Panc1 (cell line): ENCODE data around the gene GALNTL6. TPM values are rescaled to one million over a fixed set of nuclear protein-coding genes. Genes with fewer than 3 reads are reported as not detected.

Source experiments
- ATAC-seq: fragments of 200-7000 bp; cut with Tn5 transposase; 2 replicates; pipeline ENCODE4 v1.9.1; 2020; ENCODE audit warnings: mild to moderate bottlenecking, moderate library complexity
- BruUV-seq: library from RNA; stranded (reverse); fragments of 400-500 nt; replicated peaks from 2 replicates; lab custom pipeline; 2021; lab: Mats Ljungman, UMichigan
- CTCF ChIA-PET: fragments of 300-600 bp; sonication (Branson Sonifier 250); formaldehyde crosslinking; loops from one replicate; lab custom pipeline; 2022; ENCODE audit warnings: antibody characterized with exemption; lab: Charles Lee
- POLR2A ChIA-PET: fragments of 300-600 bp; sonication (Branson Sonifier 250); formaldehyde crosslinking; loops from one replicate; lab custom pipeline; 2022; ENCODE audit warnings: antibody characterized with exemption; lab: Charles Lee
- DNase-seq: peaks from one replicate; pipeline ENCODE4 v3.0.0-alpha.2; 2010; ENCODE audit warnings: low read depth, low spot score
- H3K27ac ChIP-seq: 2 replicates; pipeline ENCODE4 v1.5.1; 2011; ENCODE audit warnings: mild to moderate bottlenecking, low read length, inconsistent platforms
- H3K27me3 ChIP-seq: fragments of 200-500 bp; sonication (Bioruptor generic); 2 replicates; pipeline ENCODE4 v1.6.0; 2014; ENCODE audit warnings: low read length, inconsistent platforms; ENCODE audit not compliant: control insufficient read depth, insufficient read depth
- H3K36me3 ChIP-seq: fragments of 200-500 bp; sonication (Bioruptor generic); 2 replicates; pipeline ENCODE4 v1.5.1; 2014; ENCODE audit warnings: inconsistent platforms, mild to moderate bottlenecking, low read length, moderate library complexity; ENCODE audit not compliant: control insufficient read depth, insufficient read depth
- H3K4me1 ChIP-seq: 2 replicates; pipeline ENCODE4 v1.5.1; 2011; ENCODE audit warnings: inconsistent platforms, mild to moderate bottlenecking, low read length, moderate library complexity; ENCODE audit not compliant: control insufficient read depth, insufficient read depth
- H3K4me3 ChIP-seq, 2 experiments: 2 replicates each; pipeline ENCODE4 v1.5.1; 2011 to 2012; ENCODE audit warnings: low read depth in 2 of 2, low read length in 2 of 2, mild to moderate bottlenecking in 2 of 2, inconsistent platforms in 1 of 2, moderate library complexity in 1 of 2
- H3K9me3 ChIP-seq: fragments of 200-500 bp; sonication (Bioruptor generic); 2 replicates; pipeline ENCODE4 v1.5.1; 2014; ENCODE audit warnings: low read depth, mild to moderate bottlenecking, inconsistent platforms, low read length, moderate library complexity; ENCODE audit not compliant: control insufficient read depth, insufficient read depth
- POLR2AphosphoS5 ChIP-seq: IDR thresholded peaks from 2 replicates; pipeline ENCODE4 v1.6.1; 2012; ENCODE audit warnings: mild to moderate bottlenecking, low read depth, low read length, moderate library complexity
- REST ChIP-seq, 2 experiments: IDR thresholded peaks; 2 replicates each; pipeline ENCODE4 v1.6.1; 2011 to 2012; ENCODE audit warnings: low read depth in 2 of 2, control low read depth in 1 of 2, low read length in 1 of 2, mild to moderate bottlenecking in 1 of 2, moderate library complexity in 1 of 2; ENCODE audit not compliant: insufficient read depth in 1 of 2
- SIN3A ChIP-seq: IDR thresholded peaks from 2 replicates; pipeline ENCODE4 v1.6.1; 2012; ENCODE audit warnings: low read depth, mild to moderate bottlenecking, low read length, moderate library complexity, borderline replicate concordance; ENCODE audit not compliant: insufficient read depth
- TCF7L2 ChIP-seq: IDR thresholded peaks from 2 replicates; pipeline ENCODE4 v1.6.1; 2011; ENCODE audit warnings: mild to moderate bottlenecking, low read depth, low read length, inconsistent platforms
- in situ Hi-C: cut with HindIII; loops from 2 replicates; pipeline ENCODE4 v1.10.0; 2016; ENCODE audit warnings: low sequenced_read_pairs, low pct_unique_long_range_greater_than_20kb
- intact Hi-C: fragments of 100-400 bp; cut with micrococcal nuclease; formaldehyde crosslinking; loops from one replicate; pipeline ENCODE4 v1.10.0; 2022; ENCODE audit not compliant: unreplicated experiment
- total RNA-seq: library from RNA; stranded (reverse); gene quantifications from one replicate; pipeline ENCODE4 v1.2.1, GENCODE V29; 2021; ENCODE audit not compliant: unreplicated experiment
- TF ChIP-seq, protein P1 (sequence below): fragments of 450-650 bp; IDR thresholded peaks from 2 replicates; pipeline ENCODE4 v1.5.1; 2017; ENCODE audit warnings: mild to moderate bottlenecking

The GALNTL6 gene
- total RNA-seq, 1 experiment from 2014 or later: not detected

DNA sequence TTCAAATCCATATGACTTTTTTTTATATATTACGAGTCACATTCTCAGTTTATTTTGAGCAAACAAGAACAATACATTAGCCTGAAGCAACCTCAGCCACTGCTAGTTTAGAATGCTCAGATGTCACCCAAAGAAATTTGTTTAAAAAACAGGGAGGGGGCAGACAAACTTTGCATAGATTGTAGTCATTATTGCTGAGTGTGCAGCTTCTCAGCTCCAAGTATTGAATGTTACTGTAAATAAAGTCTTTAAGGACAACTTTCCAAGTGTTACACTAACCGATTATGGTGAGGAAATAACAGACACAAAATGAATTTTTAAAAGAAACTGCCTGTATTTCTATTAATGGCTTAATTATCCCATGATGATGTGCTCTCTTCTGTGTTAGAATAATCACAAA, 835.9 kb downstream of the GALNTL6 start:
- DNase-seq (no peak), ATAC-seq (no peak)
- Histone ChIP-seq H3K36me3 (no peaks in the 10 kb centered on the region), H3K4me1 (no peaks in the 10 kb centered on the region), H3K27ac (no peak overlapping the region), H3K4me3 (no peak overlapping the region), H3K27me3 (no peaks in the 10 kb centered on the region), H3K9me3 (no peaks in the 10 kb centered on the region)
- TF ChIP-seq REST (IDR thresholded peaks at IDR 0.05; ENCODE audit: insufficient read depth in 1 of 2, low read depth in 2 of 2, low read length in 1 of 2): no peak
- no TSS peak for BruUV-seq
- in situ Hi-C loops (no loop called here), intact Hi-C loops (no loop called here)
- ChIA-PET CTCF (no interaction called here), POLR2A (no interaction called here)

DNA sequence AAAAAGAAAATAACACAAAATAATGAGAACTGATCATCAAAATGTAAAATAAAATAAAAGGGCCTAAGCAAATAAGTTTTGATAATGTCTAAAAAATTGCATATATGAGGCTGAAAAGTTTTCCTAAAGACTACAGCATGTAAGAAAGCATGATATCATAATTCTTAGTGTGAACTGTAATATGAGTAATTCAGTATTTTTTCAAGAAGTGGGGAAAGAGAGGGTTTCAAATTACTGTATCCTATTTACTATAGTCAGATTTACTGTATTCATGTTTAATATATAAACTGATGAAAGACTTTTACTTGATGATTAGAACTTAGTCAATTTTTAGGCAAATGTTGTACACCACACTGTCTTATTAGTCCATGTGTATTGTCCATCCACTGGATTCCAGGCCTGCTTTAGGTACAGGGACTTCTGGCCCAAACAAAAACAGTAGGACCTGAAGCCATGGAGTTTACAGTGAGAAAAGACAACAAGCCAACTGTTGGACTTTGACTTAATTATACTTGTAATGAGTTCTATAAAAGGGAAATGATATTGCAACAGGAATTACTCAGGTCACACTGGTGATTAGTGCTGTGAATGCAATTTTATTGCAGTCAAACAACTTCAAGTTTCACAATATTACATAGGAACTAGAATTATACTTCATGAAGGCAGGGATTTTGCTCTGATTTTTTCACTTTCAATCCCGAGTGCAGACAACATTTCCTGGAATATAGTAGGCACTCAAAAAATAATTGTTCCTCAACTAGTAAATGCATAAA, 837.7 kb downstream of the GALNTL6 start:
- ChIA-PET CTCF (no interaction called here), POLR2A (no interaction called here)
- Histone ChIP-seq H3K4me1 (no peaks in the 10 kb centered on the region), H3K4me3 (no peak overlapping the region), H3K36me3 (no peaks in the 10 kb centered on the region), H3K9me3 (no peaks in the 10 kb centered on the region), H3K27ac (no peak overlapping the region), H3K27me3 (no peaks in the 10 kb centered on the region)
- TF ChIP-seq, protein P1, sequence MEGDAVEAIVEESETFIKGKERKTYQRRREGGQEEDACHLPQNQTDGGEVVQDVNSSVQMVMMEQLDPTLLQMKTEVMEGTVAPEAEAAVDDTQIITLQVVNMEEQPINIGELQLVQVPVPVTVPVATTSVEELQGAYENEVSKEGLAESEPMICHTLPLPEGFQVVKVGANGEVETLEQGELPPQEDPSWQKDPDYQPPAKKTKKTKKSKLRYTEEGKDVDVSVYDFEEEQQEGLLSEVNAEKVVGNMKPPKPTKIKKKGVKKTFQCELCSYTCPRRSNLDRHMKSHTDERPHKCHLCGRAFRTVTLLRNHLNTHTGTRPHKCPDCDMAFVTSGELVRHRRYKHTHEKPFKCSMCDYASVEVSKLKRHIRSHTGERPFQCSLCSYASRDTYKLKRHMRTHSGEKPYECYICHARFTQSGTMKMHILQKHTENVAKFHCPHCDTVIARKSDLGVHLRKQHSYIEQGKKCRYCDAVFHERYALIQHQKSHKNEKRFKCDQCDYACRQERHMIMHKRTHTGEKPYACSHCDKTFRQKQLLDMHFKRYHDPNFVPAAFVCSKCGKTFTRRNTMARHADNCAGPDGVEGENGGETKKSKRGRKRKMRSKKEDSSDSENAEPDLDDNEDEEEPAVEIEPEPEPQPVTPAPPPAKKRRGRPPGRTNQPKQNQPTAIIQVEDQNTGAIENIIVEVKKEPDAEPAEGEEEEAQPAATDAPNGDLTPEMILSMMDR: no peak
- TF ChIP-seq REST (IDR thresholded peaks at IDR 0.05; ENCODE audit: insufficient read depth in 1 of 2, low read depth in 2 of 2, low read length in 1 of 2): no peak
- TF ChIP-seq POLR2AphosphoS5: no peak
- TF ChIP-seq SIN3A: no peak
- TF ChIP-seq TCF7L2: no peak
- DNase-seq: no peak
- intact Hi-C loops (no loop called here), in situ Hi-C loops (no loop called here)
- BruUV-seq: no TSS peak
- no peak for ATAC-seq
